Left lung (tissue), 14 donors: ENCODE measurements around the gene ABLIM3. TPM values are rescaled to one million over a fixed set of nuclear protein-coding genes. Genes with fewer than 3 reads are reported as not detected.

ENCODE experiments used
- ATAC-seq: fragments of 200-7000 bp; cut with Tn5 transposase; one replicate; pipeline ENCODE4 v1.9.1; 2020; ENCODE audit warnings: moderate library complexity
- DNase-seq, 4 donors: peaks; one replicate each; pipeline ENCODE4 v3.0.0-alpha.2; 2013 to 2020
- H3K27ac ChIP-seq, 2 donors: fragments of 200-600 bp; sonication (generic) in 1 of 2; one replicate each; pipeline versions ENCODE4 v1.5.0 to v1.8.0; 2020 to 2021
- H3K27me3 ChIP-seq, 2 donors: fragments of 200-600 bp; sonication (generic) in 1 of 2; one replicate each; pipeline versions ENCODE4 v1.5.0 to v1.8.0; 2020 to 2021
- H3K36me3 ChIP-seq, 2 donors: fragments of 200-600 bp; sonication (generic) in 1 of 2; one replicate each; pipeline versions ENCODE4 v1.5.0 to v1.8.0; 2020 to 2021
- H3K4me1 ChIP-seq, 2 donors: fragments of 200-600 bp; one replicate each; pipeline ENCODE4 v1.8.0; 2021
- H3K4me3 ChIP-seq, 2 donors: fragments of 200-600 bp; sonication (generic) in 1 of 2; one replicate each; pipeline versions ENCODE4 v1.5.0 to v1.8.0; 2020 to 2021; ENCODE audit warnings: mild to moderate bottlenecking in 1 of 2
- H3K9me3 ChIP-seq, 2 donors: fragments of 200-600 bp; sonication (generic) in 1 of 2; one replicate each; pipeline versions ENCODE4 v1.5.0 to v1.8.0; 2020 to 2021
- CTCF ChIP-seq, 2 donors: fragments of 200-600 bp; sonication (generic) in 1 of 2; IDR thresholded peaks; one replicate each; pipeline versions ENCODE4 v1.5.0 to v1.8.0; 2021; ENCODE audit warnings: antibody characterized with exemption in 2 of 2
- intact Hi-C, 2 donors: fragments of 100-400 bp; cut with DNase I; formaldehyde crosslinking; loops; one replicate each; pipeline versions ENCODE4 v1.11.2 to v1.14.2; 2022
- long read RNA-seq, 12 donors: library from polyadenylated mRNA in 2 of 12; unstranded in 2 of 12; transcript quantifications; one replicate each; pipeline ENCODE4 v2.0.0 and lab custom pipeline, GENCODE V29; 2019 to 2026
- polyA plus RNA-seq, 6 donors: library from polyadenylated mRNA; unstranded; fragments of 120-200 nt; gene quantifications; one replicate each; pipeline ENCODE4 v1.2.1, GENCODE V29; 2013; ENCODE audit not compliant: insufficient read length in 6 of 6
- total RNA-seq, 2 donors: library from RNA; stranded (reverse); fragmentation: NEBNext Ultra II Directional; extraction: Animal tissue kit (Norgen Biotek cat#: 25700); gene quantifications; one replicate each; pipeline ENCODE4 v1.2.1, GENCODE V29; 2021
- donor health status: DM: no; HTN: yes; CAD: no.
- donor health status: DM: no; HTN: no; CAD: no.

ABLIM3 gene
- total RNA-seq (10 to 100 TPM; 33.2 to 35.3 TPM), polyA plus RNA-seq (100 to 1,000 TPM in 5 of 6 donors, 10 to 100 TPM in 1; 89.4 to 145 (median 113) TPM)
- long read RNA-seq, donor 1, partial matches to known transcripts: 12 of 14 reads
- long read RNA-seq, donor 1, other reads (novel, unspliced or antisense): 0 of 14 reads
- long read RNA-seq, donor 2, partial matches to known transcripts: 7 of 9 reads
- long read RNA-seq, donor 2, other reads (novel, unspliced or antisense): 0 of 9 reads
- long read RNA-seq, donor 3: 0 reads
- long read RNA-seq, donor 4, partial matches to known transcripts: 2 of 2 reads
- long read RNA-seq, donor 4, other reads (novel, unspliced or antisense): 0 of 2 reads
- long read RNA-seq, donor 5, partial matches to known transcripts: 0 of 1 reads
- long read RNA-seq, donor 5, other reads (novel, unspliced or antisense): 0 of 1 reads
- long read RNA-seq, donor 6, partial matches to known transcripts: 18 of 20 reads
- long read RNA-seq, donor 6, other reads (novel, unspliced or antisense): 0 of 20 reads
- long read RNA-seq, donor 7, partial matches to known transcripts: 6 of 7 reads
- long read RNA-seq, donor 7, other reads (novel, unspliced or antisense): 0 of 7 reads
- long read RNA-seq, donor 8, transcript ABLIM3-204 (2 exons, 778 nt): major isoform, 6 of 6 reads
- long read RNA-seq, donor 8, partial matches to known transcripts: 0 of 6 reads
- long read RNA-seq, donor 8, other reads (novel, unspliced or antisense): 0 of 6 reads
- long read RNA-seq, donor 9: 0 reads
- long read RNA-seq, donor 10, partial matches to known transcripts: 1 of 1 reads
- long read RNA-seq, donor 10, other reads (novel, unspliced or antisense): 0 of 1 reads
- long read RNA-seq, donor 11, partial matches to known transcripts: 57 of 58 reads
- long read RNA-seq, donor 11, other reads (novel, unspliced or antisense): 0 of 58 reads
- long read RNA-seq, donor 12, partial matches to known transcripts: 0 of 1 reads
- long read RNA-seq, donor 12, other reads (novel, unspliced or antisense): 0 of 1 reads

DNA sequence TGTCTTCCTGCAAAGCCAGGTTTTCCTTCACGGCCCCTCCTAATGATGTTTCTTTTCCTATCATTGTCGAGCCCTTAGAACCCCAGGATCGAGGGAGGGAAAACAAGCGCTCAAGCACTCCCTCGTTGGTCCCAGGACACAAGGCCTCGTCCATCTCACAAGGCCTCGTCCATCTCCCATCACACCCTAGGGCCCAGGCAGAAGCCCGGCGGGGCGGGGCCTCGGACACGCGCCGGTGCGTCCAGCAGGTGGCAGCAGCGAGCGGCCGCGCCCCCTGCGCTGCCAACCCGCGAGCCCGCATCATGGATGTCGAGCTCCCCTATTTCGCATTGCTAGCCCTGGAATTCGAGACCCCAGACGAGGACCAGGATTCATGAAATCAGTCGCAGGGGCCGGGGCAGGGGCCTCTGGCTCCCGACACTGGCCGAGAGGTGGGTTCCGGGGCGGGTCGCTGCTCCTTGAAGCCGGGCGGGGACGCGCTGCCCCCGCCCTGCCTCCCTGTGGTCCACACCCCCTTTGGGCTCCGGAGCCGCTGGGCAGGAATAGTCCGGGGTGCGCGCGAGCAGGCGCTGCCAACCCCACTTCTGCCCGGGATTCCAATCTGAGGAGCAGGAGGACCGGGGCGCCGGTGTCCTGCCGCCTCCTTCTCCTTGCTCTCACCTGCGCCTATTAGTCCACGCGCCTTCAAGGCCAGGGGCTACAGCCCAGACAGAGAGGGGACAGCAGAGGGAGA is at the start of gene ABLIM3:
ABLIM3 (plus strand) TSS at position 270 of the 733 bp plus-strand sequence. CDS start 603 bp downstream, outside the sequence.
- Histone ChIP-seq H3K27me3 (peaks cover 0 to 15% of the 10 kb centered on the region in 2 donors), H3K27ac (peak within 1 kb of the TSS; percentile 60 to 75), H3K4me1 (peaks cover 0 to 36% of the 10 kb centered on the region in 2 donors), H3K9me3 (no peaks in the 10 kb centered on the region), H3K4me3 (peak within 1 kb of the TSS; percentile 68 to 83), H3K36me3 (no peaks in the 10 kb centered on the region)
- ATAC-seq: peak; percentile 98
- peak; percentile 97 to 98 for TF ChIP-seq CTCF (IDR thresholded peaks at IDR 0.05)
- intact Hi-C loops: loop anchor here in 1 of 2 donors (5.0 kb wide), 1 partner anchor 86 kb away; no protein-coding TSS in a partner anchor
- peak; percentile 67 to 95 (median 78) for DNase-seq

DNA sequence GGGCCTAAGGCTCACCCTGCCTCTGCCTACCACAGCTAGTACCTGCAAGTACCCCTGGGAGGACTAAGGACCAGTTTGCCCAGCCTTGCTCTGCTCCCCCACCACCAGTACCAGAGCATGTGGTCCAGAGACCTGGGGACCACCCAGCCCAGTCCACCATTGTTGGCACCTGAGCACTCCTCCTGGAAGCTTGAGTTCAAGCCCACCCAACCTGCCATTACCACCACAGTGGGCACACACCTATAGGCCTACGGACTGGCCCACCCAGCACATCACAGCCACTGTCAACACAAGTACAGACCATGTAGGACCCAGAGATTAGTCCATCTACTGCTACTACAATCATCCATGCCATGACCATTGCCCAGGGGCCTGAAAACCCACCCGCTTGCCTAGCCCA is 47.7 kb upstream of the ABLIM3 start:
- Histone ChIP-seq H3K36me3 (no peaks in the 10 kb centered on the region), H3K9me3 (peaks cover 0 to 23% of the 10 kb centered on the region in 2 donors), H3K27me3 (no peaks in the 10 kb centered on the region), H3K4me3 (no peak overlapping the region), H3K4me1 (no peaks in the 10 kb centered on the region), H3K27ac (no peak overlapping the region)
- no peak for ATAC-seq
- no peak for TF ChIP-seq CTCF (IDR thresholded peaks at IDR 0.05)
- intact Hi-C loops: no loop called here
- no peak for DNase-seq

- no peak overlapping the region for H3K27ac ChIP-seq
- no peak overlapping the region for H3K4me3 ChIP-seq
- no peaks in the 10 kb centered on the region for H3K27me3 ChIP-seq
- no peak for DNase-seq
- ATAC-seq: no peak
- intact Hi-C loops: no loop called here
- H3K36me3 ChIP-seq: no peaks in the 10 kb centered on the region
- H3K9me3 ChIP-seq: peaks cover 0 to 34% of the 10 kb centered on the region in 2 donors
- TF ChIP-seq CTCF (IDR thresholded peaks at IDR 0.05): no peak
- no peaks in the 10 kb centered on the region for H3K4me1 ChIP-seq
Measured at GRCh38 chr5:149094996-149095395, 46.3 kb upstream of the ABLIM3 start.

DNA sequence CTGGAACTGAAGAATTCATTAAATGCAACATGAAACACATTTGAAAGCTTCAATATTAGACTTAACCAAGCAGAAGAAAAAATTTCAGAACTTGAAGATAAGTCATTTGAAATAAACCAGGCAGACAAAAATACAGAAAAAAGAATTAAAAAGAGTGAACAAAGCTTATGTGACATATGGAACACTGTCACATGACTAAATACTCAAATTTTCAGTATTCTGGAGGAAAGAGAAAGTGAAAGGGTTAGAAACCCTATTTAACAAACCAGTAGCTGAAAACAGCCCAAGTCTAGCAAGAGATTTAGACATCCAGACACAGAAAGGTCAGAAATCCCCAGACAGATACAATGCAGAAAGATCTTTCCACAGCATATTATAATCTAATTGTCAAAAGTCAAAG is 41.4 kb upstream of the ABLIM3 start:
- H3K4me3 ChIP-seq: no peak overlapping the region
- no peak for DNase-seq
- intact Hi-C loops: no loop called here
- H3K27ac ChIP-seq: no peak overlapping the region
- no peak for TF ChIP-seq CTCF (IDR thresholded peaks at IDR 0.05)
- H3K27me3 ChIP-seq: no peaks in the 10 kb centered on the region
- ATAC-seq: no peak
- H3K36me3 ChIP-seq: no peaks in the 10 kb centered on the region
- no peaks in the 10 kb centered on the region for H3K4me1 ChIP-seq
- H3K9me3 ChIP-seq: peaks cover 0 to 38% of the 10 kb centered on the region in 2 donors
